AG08396 (cell line): ENCODE results near the gene UCN.
"Not testable (repeated sequence)": the region's sequence is repeated elsewhere in the genome, so short reads cannot be mapped to it uniquely, and the experiment has no call there.

Experiments used
- DNase-seq: peaks from one replicate; pipeline ENCODE4 v3.0.0; 2012; ENCODE audit warnings: low spot score, mixed read lengths

Gene UCN

DNA sequence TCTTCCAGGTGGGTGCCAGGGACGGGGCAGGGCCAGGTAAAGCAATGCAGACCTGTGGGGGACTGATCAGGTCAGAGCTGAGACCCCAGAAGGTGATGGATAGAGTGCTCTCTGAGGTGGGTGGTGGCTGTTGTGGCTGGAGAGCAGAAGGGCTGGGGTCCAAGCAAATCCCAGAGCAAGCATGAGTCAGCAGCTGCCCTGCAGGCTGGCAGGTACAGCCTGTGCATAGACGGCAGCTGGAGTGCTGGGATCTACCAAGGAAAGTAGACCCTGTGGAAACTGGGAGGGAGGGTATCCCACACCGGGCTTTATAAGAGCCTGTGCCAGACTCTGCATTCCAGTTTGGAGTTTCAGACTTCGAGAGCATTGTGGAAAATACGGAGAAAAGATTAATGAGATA, 25.4 kb downstream of the UCN start:
- DNase-seq: no peak

DNA sequence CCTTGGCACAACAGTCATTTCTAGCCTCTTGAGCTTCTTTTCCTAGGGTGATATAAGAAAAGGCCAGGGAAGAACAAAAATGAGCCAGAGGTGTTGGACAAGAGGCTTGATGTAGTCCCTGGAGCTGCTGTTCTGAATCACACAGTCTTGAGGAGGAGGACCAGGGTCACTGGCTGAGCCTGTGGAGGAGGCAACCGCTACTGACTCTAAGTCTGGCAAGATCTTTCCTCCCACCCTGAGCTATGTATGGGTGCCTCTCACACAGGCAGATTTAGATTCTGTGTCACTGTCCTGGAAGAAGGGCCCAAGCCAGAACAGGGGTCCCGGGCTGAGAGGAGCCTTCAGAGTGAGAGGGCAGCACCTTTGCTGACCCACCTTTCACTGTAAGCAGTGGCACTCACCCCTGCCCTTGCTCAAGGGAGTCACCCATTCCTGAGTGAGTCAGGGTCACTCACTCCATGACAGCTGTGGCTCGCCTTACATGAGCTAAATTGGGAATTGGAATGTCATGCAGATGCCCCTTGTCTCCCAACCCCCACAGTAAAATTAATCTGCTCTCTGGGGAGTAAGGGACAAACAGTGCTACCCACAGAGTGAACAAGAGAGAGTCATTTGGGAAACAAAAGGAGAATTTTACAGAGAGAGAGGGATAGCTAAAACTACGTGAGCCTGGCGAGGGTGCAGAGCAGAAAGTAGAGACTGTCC, 26.2 kb downstream of the UCN start, which contains the start of gene TRIM54:
TRIM54 (plus strand) TSS at position 575 of the 705 bp plus-strand sequence. CDS start 303 bp downstream, outside the sequence.
- peak; percentile 42 for DNase-seq

DNA sequence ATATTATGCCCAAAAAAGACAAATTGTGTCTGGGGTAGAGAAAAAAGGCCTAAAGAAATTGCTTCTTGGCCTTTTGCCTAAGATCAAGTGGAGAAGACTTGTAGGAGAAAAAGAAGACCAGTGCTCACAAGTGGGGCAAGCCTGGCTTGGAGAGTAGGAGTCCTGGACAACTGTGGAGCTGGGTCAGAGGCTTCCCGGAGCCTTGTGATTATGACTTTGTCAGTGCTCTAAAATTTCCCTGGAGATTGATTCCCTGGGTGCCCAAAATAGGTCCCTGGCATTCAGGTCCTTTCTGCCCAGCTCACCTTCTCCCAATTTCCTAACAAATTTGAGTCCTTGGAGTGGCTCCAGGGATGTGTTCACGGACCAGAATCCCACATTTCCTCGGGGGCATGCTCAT, 26.8 kb downstream of the UCN start:
- DNase-seq: no peak

DNA sequence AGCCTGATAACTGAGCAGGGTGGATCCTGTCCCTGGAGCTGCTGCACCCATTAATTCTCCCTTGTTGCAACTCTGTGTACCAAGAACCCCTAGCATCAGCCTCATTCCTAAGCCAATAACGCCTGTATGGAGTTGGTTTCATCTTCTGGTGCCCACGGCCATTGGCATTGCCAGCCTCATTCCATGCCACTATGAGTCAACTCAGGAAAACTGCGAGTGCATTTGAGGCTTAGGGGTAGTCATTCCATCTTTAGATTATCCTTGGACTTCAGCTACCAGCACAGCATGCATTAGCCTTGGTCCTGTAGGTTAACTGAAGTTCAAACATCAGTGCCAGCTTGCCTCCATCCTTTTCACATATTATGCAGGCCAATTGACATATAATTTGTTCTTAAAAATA, 27.4 kb downstream of the UCN start:
- no peak for DNase-seq

DNA sequence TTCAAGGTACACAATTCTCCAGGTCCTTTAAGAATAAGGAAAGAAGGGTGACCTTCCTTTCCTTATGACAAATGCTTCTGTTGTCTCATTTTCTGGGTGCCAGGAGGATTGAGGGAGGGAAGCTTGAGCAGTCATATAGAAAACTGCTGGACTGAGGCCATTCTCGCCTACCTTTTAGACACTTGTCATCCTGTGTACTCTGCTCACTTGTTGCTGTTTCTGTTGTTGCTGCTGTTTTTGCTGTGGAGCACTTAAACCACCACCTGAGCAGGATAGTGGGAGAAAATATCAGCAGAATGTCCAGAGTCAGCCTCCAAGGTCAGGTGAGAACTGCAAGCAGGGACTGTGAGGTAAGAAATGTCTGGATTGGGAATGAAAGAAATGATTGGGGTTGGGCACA, 30.2 kb downstream of the UCN start:
- no peak for DNase-seq

DNA sequence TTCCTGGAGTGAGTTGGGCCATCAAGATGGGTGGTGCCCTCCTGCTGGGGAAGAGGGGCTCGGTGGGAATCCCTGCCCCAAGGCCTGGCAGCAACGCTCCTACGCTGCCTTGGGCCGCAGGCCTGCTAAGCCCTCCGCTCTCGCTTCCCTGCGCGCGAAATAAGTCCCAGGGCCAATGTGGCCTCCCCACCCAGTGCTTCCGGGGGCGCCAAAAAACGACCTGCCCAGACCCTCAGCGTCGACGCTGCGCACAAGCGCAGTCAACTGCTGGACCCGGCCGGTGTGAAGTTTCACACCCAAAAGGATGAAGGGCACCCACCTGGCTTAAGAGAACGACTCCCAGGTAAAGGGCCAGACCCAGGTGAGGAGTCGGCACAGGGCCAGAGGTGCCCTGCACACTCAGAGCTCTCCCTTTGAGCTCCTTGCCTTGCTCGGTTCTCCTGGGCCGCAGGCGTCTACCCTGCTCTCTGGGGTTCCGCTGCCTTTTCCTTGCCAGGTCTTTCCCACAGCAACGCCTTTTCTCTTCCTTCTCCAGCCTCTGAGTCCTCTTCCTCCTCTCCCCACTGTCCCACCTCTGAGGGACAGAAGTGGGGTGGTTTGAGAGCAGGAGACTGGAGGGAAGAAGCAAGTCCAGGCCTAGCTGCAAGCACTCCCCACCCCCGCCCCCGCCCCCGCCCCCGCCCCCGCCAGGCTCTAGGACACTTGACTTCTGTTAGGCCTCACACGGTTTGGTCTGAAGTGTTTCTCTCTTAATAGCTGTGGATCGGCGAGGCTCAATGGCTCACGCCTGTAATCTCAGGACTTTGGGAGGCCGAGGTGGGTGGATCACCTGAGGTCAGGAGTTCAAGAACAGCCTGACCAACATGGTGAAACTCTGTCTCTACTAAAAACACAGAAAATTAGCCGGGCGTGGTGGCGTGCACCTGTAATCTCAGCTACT, 32.8 kb downstream of the UCN start, which contains the start of gene DNAJC5G:
DNAJC5G (plus strand) TSS at position 223 of the 940 bp plus-strand sequence. CDS start 1,296 bp downstream, outside the sequence.
- DNase-seq: no peak

DNA sequence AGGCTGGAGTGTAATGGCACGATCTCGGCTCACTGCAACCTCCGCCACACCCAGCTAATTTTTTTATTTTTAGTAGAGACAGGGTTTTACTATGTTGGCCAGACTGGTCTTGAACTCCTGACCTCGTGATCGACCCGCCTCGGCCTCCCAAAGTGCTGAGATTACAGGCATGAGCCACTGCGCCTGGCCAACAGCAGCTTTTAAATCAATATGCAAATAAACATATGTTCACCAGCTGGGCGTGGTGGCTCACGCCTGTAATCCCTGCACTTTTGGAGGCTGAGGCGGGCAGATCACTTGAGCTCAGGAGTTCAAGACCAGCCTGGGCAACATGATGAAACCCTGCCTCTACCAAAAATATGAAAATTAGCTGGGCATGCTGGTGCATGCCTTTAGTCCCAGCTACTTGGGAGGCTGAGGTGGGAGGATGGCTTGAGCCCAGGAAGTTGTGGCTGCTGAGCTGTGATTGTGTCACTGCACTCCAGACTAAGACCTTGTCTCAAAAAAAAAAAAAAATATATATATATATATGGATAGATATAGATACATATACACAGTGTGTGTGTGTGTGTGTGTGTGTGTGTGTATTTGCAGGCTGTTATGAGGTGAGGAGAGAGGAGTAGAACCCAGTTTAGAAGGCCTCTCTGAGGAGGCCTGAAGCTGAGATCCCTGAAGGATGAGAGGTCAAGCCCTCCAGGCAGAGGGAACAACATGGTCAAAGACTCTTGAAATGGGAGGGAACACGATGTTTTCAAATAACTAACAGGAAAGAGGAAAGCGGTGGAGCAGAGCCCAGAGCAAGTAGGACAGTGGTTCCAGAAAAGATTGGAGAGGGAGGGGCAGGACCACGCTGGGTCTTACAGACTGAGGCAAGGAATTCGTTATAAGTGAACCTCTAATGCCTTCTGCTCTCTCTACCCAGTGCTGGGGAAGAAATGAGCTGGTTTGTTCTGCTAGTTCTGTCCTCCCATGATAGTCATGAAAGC, 35.4 kb downstream of the UCN start:
- DNase-seq: not testable (repeated sequence)

DNA sequence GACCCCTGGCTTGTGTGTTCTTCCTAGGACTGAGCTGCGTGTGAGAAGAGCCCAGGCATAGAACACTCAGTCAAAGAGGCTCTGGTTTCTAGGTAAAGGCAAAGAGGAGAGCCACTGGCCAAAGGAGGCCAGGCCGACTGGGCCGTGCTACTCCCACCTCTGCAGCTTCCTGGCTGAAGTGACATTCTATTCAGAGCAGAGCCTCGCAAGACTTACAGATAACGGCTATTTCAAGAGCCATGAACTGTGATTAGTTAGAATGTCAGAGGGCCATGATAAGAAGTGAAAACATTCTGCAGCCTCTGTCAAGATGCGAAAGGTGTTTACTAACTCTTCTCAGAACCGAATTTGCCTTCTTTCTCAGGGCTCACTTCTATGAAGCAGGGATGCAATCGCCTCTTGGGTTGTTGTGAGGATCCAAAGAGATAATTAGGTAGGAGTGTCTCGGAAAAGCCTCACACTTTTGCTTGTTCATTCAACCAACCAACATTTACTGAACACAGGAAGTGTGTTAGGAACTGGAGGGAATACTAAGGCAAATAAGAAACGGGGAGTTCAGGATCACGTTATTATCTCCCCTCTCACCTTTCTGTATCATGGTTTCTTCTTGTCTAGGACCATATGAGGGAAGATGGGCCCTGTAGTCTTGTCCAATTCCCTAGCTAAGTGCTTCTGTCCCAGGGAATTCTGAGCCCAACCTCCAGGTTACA, 36.5 kb downstream of the UCN start:
- no peak for DNase-seq

DNA sequence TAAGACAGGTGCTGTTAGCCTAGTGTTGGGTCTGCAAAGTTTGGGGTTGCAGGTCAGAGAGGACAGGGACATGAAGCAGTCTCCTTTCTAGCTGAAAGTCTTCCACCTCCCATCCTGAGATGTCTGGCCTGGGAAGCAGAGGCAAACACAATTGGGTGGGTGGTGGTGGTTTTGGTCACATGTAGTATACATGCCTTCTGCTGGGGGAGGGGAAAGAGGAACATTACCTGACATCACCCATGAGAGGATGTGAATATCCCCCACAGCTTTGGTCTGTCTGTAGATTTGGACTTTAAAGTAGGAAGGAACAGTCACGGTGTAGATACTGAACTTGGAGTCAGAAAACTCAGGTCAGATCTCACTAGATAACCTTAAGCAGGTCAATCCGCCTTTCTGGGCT, 37.6 kb downstream of the UCN start:
- no peak for DNase-seq

DNA sequence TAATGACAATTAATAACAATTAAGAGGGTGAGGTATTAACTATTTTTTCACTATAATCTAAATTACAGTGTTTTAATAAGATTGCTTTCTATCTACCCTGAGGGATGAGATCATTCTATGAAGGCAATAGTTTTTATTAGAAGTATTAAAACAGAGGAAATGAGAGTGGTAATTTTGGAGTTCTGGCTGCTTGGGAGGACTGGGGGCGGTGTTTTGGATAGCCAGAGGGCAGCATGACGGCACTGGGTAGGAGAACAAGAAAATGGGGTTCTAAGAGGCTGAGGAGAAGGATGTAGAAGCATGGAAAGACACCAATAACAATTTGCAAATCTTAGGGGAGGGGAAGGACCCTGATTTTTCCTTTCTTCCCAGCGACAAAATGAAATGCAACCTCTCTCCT, 38.1 kb downstream of the UCN start:
- DNase-seq: no peak

DNA sequence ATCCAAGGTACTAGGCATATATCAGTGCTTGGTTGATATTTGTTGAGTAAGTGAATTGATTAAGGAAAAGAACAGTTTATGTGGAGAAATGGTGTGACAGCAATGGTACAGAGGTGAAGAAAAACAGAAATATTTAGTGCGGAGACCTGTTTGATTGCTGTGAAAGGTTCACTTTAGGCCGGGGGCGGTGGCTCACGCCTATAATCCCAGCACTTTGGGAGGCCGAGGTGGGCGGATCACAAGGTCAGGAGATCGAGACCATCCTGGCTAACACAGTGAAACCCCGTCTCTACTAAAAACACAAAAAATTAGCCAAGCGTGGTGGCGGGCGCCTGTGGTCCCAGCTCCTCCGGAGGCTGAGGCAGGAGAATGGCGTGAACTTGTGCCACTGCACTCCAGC, 39.9 kb downstream of the UCN start:
- not testable (repeated sequence) for DNase-seq

DNA sequence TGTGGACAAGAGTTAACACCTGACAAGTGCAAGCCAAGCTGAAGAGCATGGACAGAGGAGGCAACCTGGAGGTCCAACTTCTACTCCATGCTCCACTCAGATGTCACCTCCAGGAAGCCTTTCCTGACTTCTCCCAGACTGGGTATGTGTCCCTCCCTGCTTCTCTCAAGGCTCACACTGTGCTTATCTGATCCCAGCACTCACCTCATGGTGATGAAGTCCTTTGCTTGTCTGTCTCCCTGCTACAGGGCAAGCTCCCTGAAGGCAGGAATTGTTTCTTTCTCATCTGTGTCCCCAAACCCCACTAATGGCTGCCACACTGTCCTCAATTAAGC, 42.7 kb downstream of the UCN start:
- no peak for DNase-seq

DNA sequence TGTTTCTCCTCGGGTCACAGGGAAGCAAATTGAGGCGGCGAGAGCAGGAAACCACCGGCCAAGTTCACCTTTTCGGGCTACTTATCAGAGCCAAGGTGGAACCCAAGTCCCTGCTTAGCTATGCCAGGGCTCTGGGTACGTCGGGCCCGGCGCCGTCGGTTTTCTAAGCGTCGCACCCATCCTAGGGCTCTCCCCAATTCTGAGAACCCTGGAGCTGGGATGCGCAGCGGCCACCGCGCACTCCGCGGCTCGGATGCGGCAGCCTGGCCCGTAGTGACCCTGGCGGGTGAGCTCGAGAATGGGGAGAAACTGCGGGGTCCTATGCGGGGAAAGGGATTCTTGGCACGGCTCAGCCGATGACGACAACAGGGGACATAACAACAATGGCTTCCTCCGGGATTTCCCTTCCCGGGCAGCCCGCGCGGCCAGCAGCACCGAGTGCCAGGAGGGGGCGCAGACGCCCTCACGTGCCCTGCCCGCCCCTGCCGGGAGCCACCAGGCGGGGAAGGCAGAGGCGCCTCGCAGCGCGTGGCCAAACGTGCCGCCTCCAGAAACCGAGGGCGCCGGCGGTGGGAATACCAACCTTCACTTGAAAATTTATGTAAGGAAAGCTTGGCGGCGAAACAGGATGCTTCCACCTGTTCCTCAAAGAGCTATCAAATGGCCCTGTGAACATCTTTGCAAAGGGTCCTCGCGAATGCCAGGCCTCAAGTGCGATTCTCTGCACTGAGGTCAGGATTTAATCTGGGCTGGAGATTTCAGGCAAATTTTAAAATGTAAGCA, 43.3 kb downstream of the UCN start:
- peak; percentile 87 for DNase-seq

DNA sequence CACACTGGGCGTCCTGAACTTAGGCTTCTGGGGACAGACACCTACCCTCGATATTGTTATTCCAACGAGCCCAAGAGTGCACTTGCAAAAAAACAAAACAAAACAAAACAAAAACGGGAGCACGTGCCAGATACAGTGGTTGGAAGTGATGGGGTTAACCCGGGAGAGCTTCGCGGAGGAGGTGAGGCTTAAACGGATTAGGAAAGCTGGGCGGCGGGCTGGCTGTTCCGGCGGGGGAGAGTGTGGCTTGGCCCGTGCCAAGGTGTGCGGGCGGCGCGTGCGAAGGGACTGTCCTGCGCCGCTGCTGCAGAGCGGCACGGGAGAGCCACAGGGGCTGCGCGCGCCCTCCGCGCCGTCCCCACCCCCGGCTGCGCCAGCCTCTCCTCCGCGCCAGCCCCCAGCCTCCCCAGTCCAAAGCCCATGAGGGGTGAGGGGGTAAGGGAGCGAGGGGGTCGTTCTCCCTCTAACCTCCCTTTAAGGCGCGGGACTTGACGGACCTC, 43.9 kb downstream of the UCN start:
- DNase-seq: no peak

DNA sequence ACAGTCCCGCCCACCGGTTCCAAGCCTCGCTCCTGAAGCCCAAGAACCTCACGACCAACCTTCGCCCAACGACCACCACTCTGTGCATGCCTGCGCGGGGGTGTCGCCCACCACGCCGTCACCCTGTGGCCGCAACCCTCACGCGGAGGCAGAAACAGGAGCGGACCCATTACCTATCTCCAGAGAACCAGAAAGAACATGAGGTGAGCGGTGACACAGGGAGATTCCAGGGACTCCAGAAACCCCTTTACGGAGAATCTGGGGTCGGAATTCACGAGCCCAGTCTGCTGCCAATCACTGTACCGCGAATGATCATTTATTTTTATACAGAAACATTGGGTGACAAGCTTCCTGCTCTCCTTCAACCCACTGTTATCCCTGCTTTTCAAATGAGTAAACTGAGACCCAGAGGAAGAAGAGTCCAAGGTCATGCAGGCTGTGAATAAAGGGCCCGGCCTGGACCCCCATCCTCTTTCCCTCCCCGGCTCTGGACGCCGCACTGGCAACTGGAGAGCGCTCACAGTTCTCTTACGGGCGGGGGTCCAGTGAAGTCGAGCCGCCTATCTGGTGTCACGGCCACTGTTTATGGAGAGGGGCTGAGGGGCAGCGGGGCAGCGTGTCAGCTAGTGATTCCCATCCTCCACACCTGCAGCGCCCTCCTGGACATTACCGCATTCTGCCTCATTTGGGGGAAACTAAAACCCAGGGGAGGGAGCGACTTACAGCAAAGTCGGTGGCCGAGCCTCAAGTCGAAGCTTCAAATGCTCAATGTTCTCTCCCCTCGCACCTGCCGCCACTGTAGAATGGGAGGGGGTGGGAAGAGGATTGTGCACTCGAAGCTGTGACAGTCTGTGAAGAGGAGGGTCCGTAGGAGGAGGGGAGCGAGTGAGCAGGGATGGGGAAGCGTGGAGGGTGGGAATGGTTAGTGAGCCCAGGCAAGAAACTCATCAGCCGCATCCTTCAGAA, 44.7 kb downstream of the UCN start:
- DNase-seq: no peak

DNA sequence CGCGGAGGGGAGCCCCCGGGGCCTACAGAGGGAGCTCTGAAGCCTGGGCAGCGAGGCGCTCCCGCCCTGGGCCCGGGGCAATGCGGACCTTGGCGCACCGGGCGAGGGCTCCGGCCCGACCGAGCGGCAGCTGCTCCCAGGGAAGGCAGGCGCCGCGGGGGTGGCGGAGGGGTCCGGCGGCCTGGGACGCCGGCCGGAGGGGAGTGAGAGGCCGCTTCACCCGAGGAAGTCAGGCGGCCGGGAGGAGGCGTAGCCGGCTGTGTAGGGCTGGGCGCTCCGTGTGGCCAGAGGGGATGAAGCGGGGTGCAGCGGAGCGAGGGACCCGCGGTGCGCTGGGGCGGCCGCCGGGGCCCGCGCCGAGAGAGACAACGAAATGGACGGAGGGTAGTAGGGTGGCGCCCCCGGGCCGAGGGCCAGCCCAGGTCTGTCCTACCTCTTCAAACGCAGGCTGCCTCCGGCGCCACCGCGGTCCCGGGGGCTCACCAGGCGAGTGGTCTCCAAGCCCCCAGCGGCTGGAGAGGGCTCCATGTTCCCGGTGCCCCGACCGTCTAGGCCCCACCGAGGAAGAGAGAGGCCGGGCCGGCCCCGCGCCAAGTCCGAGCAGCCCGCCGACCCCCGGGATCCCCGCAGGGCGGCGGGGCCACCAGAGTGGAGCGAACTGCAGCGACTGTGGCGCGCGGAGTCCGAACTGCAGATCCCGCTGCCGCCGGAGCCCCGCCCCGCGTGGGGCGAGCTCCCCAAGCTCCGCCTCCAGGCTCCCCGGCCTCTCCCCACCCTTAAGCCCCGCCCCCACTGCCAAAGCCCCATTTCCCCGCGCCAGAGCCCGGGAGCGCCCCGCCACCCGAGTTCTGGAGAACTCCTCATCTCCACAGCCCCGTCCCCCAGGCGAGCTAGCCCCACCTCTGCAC, 45.6 kb downstream of the UCN start, which contains the start of gene SLC30A3:
SLC30A3 (minus strand) TSS at position 669 of the 908 bp plus-strand sequence; CDS start at position 528, 141 bp downstream.
- peak; percentile 89 for DNase-seq

DNA sequence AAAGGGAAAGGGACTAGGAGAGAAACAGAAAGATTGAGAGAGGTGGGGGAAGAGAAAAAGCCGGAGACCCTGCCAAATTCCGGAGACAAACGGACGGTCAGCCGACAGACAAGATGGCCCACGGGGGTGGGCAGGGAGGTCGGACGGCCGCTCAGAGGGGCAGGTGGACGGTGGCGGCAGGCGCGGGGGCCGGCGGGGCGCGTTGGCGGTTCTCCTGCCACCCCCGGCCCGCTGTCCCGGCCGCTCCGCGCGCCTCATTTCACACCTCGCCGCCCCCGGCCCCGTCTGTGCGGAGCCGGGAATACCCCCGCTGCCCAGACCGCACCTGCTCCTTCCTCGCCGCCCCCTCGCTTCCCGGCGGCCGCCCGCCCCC, 46.3 kb downstream of the UCN start:
- no peak for DNase-seq
